Keratinocyte (primary cell): ENCODE results near the gene FLT3LG. TPM values are rescaled to one million over a fixed set of nuclear protein-coding genes. Genes with fewer than 3 reads are reported as not detected.
"Not testable (repeated sequence)": the region's sequence is repeated elsewhere in the genome, so short reads cannot be mapped to it uniquely, and the experiment has no call there.

Experiments used
- DNase-seq: peaks from one replicate; pipeline ENCODE4 v3.0.0-alpha.2; 2011; ENCODE audit warnings: low read depth, missing footprints, low spot score
- FAIRE-seq: peaks from 2 replicates; lab custom pipeline; 2011; peaks lifted over from hg19 to GRCh38; lab: Jason Lieb, UNC
- H2AFZ ChIP-seq: 2 replicates; pipeline ENCODE4 v1.6.0; 2012; ENCODE audit warnings: low read length, control low read depth, inconsistent platforms; ENCODE audit not compliant: control insufficient read depth
- H3K27ac ChIP-seq: 2 replicates; pipeline ENCODE4 v1.5.1; 2011; ENCODE audit warnings: low read length; ENCODE audit not compliant: control insufficient read depth, insufficient read depth
- H3K27me3 ChIP-seq: 3 replicates; pipeline ENCODE4 v1.6.0; 2011; ENCODE audit warnings: low read length; ENCODE audit not compliant: control insufficient read depth, insufficient read depth; ENCODE audit errors: extremely low read depth
- H3K36me3 ChIP-seq, 2 experiments: 2 replicates in 1 of 2; 3 replicates in 1 of 2; pipeline ENCODE4 v1.5.1; 2011; ENCODE audit warnings: low read length in 2 of 2, mild to moderate bottlenecking in 1 of 2; ENCODE audit not compliant: control insufficient read depth in 2 of 2, insufficient read depth in 2 of 2; ENCODE audit errors: extremely low read depth in 1 of 2
- H3K4me1 ChIP-seq: 3 replicates; pipeline ENCODE4 v1.5.1; 2011; ENCODE audit warnings: low read length; ENCODE audit not compliant: control insufficient read depth, insufficient read depth; ENCODE audit errors: extremely low read depth
- H3K4me2 ChIP-seq: 3 replicates; pipeline ENCODE4 v1.6.0; 2011; ENCODE audit warnings: low read depth, low read length; ENCODE audit not compliant: control insufficient read depth, insufficient read depth; ENCODE audit errors: extremely low read depth
- H3K4me3 ChIP-seq, 3 experiments: fragments of 200-600 bp in 1 of 3; sonication (generic) in 1 of 3; 2 replicates in 2 of 3; 3 replicates in 1 of 3; pipeline ENCODE4 v1.5.1; 2011 to 2016; ENCODE audit warnings: low read length in 3 of 3, mild to moderate bottlenecking in 3 of 3, control low read depth in 2 of 3, inconsistent platforms in 1 of 3, low read depth in 1 of 3, mixed read lengths in 1 of 3, mixed run types in 1 of 3, moderate library complexity in 1 of 3; ENCODE audit not compliant: control insufficient read depth in 2 of 3, insufficient read depth in 2 of 3; ENCODE audit errors: extremely low read depth in 1 of 3
- H3K79me2 ChIP-seq: 2 replicates; pipeline ENCODE4 v1.6.0; 2012; ENCODE audit warnings: low read length; ENCODE audit not compliant: control insufficient read depth, insufficient read depth
- H3K9ac ChIP-seq: 3 replicates; pipeline ENCODE4 v1.6.0; 2011; ENCODE audit warnings: low read length; ENCODE audit not compliant: control insufficient read depth, insufficient read depth; ENCODE audit errors: extremely low read depth
- H3K9me1 ChIP-seq: 3 replicates; pipeline ENCODE4 v1.6.0; 2011; ENCODE audit warnings: low read length; ENCODE audit not compliant: control insufficient read depth, insufficient read depth; ENCODE audit errors: extremely low read depth
- H3K9me3 ChIP-seq: 2 replicates; pipeline ENCODE4 v1.5.1; 2012; ENCODE audit warnings: low read depth, low read length; ENCODE audit not compliant: control insufficient read depth
- H4K20me1 ChIP-seq: 3 replicates; pipeline ENCODE4 v1.6.0; 2011; ENCODE audit warnings: low read length; ENCODE audit not compliant: control insufficient read depth, insufficient read depth; ENCODE audit errors: extremely low read depth
- EZH2 ChIP-seq: IDR thresholded peaks from one replicate; pipeline ENCODE4 v1.6.1; 2012; ENCODE audit warnings: inconsistent platforms, mild to moderate bottlenecking, low read length, moderate library complexity
- dilution Hi-C: fragments of 300-500 bp; cut with MboI; formaldehyde crosslinking; loops from one replicate; pipeline ENCODE4 v1.7.0; 2020; ENCODE audit warnings: low sequenced_read_pairs; ENCODE audit not compliant: extremely low pct_ligation_motif_present
- polyA plus RNA-seq, 5 experiments: library from polyadenylated mRNA; depleted of rRNA in 3 of 5; stranded (reverse) in 3 of 5; stranded (forward) in 1 of 5; unstranded in 1 of 5; fragments of >200 nt; gene quantifications; 1 replicate in 1 of 5; 2 replicates in 3 of 5; 3 replicates in 1 of 5; pipeline versions ENCODE4 v1.2.1 to v1.2.3, GENCODE V29; 2011 to 2012; ENCODE audit warnings: missing spikeins in 2 of 5, low read depth in 1 of 5, low replicate concordance in 1 of 5
- TF ChIP-seq, protein P1 (sequence below), 3 experiments: IDR thresholded peaks in 1 of 3; conservative IDR thresholded peaks in 1 of 3; optimal IDR thresholded peaks in 1 of 3; 2 replicates in 2 of 3; 3 replicates in 1 of 3; pipeline versions ENCODE3 to v1.5.1; 2011; ENCODE audit warnings: low read length in 3 of 3, mild to moderate bottlenecking in 3 of 3, moderate library complexity in 2 of 3, control low read depth in 1 of 3, inconsistent platforms in 1 of 3; ENCODE audit not compliant: insufficient read depth in 2 of 3; ENCODE audit errors: extremely low read depth in 1 of 3

Gene FLT3LG
- polyA plus RNA-seq, 1 donor (not counting 4 experiments of a cell fraction or from before 2014, with no cell fraction given) = 0.80 TPM

GRCh38 chr19:49470615-49470978, 3.4 kb upstream of the FLT3LG start:
- TF ChIP-seq EZH2 = no peak
- TF ChIP-seq, protein P1, sequence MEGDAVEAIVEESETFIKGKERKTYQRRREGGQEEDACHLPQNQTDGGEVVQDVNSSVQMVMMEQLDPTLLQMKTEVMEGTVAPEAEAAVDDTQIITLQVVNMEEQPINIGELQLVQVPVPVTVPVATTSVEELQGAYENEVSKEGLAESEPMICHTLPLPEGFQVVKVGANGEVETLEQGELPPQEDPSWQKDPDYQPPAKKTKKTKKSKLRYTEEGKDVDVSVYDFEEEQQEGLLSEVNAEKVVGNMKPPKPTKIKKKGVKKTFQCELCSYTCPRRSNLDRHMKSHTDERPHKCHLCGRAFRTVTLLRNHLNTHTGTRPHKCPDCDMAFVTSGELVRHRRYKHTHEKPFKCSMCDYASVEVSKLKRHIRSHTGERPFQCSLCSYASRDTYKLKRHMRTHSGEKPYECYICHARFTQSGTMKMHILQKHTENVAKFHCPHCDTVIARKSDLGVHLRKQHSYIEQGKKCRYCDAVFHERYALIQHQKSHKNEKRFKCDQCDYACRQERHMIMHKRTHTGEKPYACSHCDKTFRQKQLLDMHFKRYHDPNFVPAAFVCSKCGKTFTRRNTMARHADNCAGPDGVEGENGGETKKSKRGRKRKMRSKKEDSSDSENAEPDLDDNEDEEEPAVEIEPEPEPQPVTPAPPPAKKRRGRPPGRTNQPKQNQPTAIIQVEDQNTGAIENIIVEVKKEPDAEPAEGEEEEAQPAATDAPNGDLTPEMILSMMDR (optimal IDR thresholded peaks at IDR 0.05 in 1 of 3, IDR thresholded peaks at IDR 0.05 in 1 of 3, conservative IDR thresholded peaks at IDR 0.05 in 1 of 3; ENCODE audit: extremely low read depth in 1 of 3, insufficient read depth in 2 of 3, low read length in 3 of 3) = no peak
- Histone ChIP-seq H3K4me3 (no peak overlapping the region), H3K9me3 (no peaks in the 10 kb centered on the region), H3K4me1 (peaks cover 18% of the 10 kb centered on the region), H3K36me3 (peaks cover 0 to 2% of the 10 kb centered on the region in 2 experiments), H3K4me2 (no peak overlapping the region), H2AFZ (no peak overlapping the region), H4K20me1 (no peaks in the 10 kb centered on the region), H3K9ac (no peak overlapping the region), H3K27ac (no peak overlapping the region), H3K79me2 (no peaks in the 10 kb centered on the region), H3K9me1 (no peaks in the 10 kb centered on the region), H3K27me3 (peaks cover 4% of the 10 kb centered on the region)
- FAIRE-seq (no peak), DNase-seq (no peak)
- dilution Hi-C loops = no loop called here

GRCh38 chr19:49472936-49473335, 1.1 kb upstream of the FLT3LG start:
- H3K36me3 ChIP-seq = no peaks in the 10 kb centered on the region
- no peak for DNase-seq
- no peak overlapping the region for H3K9ac ChIP-seq
- no peaks in the 10 kb centered on the region for H3K9me1 ChIP-seq
- no peaks in the 10 kb centered on the region for H3K9me3 ChIP-seq
- no peaks in the 10 kb centered on the region for H3K79me2 ChIP-seq
- no peak overlapping the region for H3K4me2 ChIP-seq
- H3K27ac ChIP-seq = no peak overlapping the region
- H2AFZ ChIP-seq = no peak overlapping the region
- peaks cover 4% of the 10 kb centered on the region for H3K27me3 ChIP-seq
- no peak overlapping the region for H3K4me3 ChIP-seq
- H3K4me1 ChIP-seq = peaks cover 17% of the 10 kb centered on the region
- dilution Hi-C loops = no loop called here
- FAIRE-seq = no peak
- H4K20me1 ChIP-seq = no peaks in the 10 kb centered on the region
- no peak for TF ChIP-seq EZH2
- TF ChIP-seq, protein P1 (optimal IDR thresholded peaks at IDR 0.05 in 1 of 3, IDR thresholded peaks at IDR 0.05 in 1 of 3, conservative IDR thresholded peaks at IDR 0.05 in 1 of 3; ENCODE audit: extremely low read depth in 1 of 3, insufficient read depth in 2 of 3, low read length in 3 of 3) = no peak

DNA sequence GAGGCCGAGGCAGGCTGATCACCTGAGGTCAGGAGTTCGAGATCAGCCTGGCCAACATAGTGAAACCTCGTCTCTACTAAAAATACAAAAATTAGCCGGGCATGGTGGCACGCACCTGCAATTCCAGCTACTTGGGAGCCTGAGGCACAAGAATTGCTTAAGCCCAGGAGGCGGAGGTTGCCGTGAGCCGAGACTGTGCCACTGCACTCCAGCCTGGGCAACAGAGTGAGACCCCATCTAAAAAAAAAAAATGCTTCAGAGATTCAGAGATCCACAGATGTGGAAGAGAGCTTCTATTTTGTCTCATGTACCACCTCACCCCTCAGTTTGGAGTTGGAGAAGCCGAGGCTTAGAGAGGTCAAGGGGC, 531 bp upstream of the FLT3LG start:
- H3K27me3 ChIP-seq, H4K20me1 ChIP-seq, H3K9me3 ChIP-seq, H3K36me3 ChIP-seq, FAIRE-seq, H3K79me2 ChIP-seq, DNase-seq, H3K9me1 ChIP-seq, dilution Hi-C loops, H3K27ac ChIP-seq: not testable (repeated sequence)
- H3K4me1 ChIP-seq = peaks cover 11% of the 10 kb centered on the region
- peak overlapping the region; percentile 81 for H2AFZ ChIP-seq
- peak overlapping the region; percentile 69 for H3K9ac ChIP-seq
- peak overlapping the region; percentile 74 for H3K4me2 ChIP-seq
- peak overlapping the region in 2 of 3 experiments; percentile 66 to 99 for H3K4me3 ChIP-seq
